Measurements from ENCODE around the gene NUBPL. TPM values are rescaled to one million over a fixed set of nuclear protein-coding genes. Genes with fewer than 3 reads are reported as not detected.
"Not testable (repeated sequence)": the region's sequence is repeated elsewhere in the genome, so short reads cannot be mapped to it uniquely, and the experiment has no call there.

Gene NUBPL
- total RNA-seq, 4 donors from 2014 or later, result 4.6 to 8.8 (median 7.7) TPM

GRCh38 chr14:31887929-31888580 lies 326.9 kb downstream of the NUBPL start:
- TF ChIP-seq, protein P1, sequence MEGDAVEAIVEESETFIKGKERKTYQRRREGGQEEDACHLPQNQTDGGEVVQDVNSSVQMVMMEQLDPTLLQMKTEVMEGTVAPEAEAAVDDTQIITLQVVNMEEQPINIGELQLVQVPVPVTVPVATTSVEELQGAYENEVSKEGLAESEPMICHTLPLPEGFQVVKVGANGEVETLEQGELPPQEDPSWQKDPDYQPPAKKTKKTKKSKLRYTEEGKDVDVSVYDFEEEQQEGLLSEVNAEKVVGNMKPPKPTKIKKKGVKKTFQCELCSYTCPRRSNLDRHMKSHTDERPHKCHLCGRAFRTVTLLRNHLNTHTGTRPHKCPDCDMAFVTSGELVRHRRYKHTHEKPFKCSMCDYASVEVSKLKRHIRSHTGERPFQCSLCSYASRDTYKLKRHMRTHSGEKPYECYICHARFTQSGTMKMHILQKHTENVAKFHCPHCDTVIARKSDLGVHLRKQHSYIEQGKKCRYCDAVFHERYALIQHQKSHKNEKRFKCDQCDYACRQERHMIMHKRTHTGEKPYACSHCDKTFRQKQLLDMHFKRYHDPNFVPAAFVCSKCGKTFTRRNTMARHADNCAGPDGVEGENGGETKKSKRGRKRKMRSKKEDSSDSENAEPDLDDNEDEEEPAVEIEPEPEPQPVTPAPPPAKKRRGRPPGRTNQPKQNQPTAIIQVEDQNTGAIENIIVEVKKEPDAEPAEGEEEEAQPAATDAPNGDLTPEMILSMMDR (IDR thresholded peaks at IDR 0.05), result no peak
- TF ChIP-seq POLR2A (IDR thresholded peaks at IDR 0.05), result no peak
- Histone ChIP-seq H3K36me3 (no peaks in the 10 kb centered on the region), H3K27ac (no peak overlapping the region)

DNA sequence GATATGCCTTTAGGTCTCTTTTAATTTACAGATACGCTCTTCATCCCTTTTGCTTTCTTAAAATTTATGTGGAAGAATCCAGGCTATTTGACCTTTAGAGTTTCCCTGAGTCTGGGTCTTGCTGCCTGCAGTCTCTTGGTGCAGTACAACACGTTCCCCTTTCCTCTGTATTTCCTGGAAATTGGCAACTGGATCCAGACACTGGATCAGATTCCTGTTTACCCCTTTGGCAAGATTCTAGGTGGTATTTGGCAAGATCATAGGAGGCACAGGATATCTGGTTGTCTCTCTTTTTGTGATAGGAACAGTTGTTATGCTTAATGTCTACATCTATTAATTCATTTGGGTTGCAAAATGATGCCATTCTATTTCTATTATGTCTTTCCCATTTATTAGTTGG lies 328.1 kb downstream of the NUBPL start:
- Histone ChIP-seq H3K4me3 (no peak overlapping the region), H3K4me1 (no peaks in the 10 kb centered on the region), H3K27me3 (no peaks in the 10 kb centered on the region), H3K27ac (no peak overlapping the region), H3K9me3 (no peaks in the 10 kb centered on the region), H3K36me3 (no peaks in the 10 kb centered on the region)
- TF ChIP-seq, protein P1 (IDR thresholded peaks at IDR 0.05), result no peak
- TF ChIP-seq POLR2A (IDR thresholded peaks at IDR 0.05), result no peak
- no peak for DNase-seq

More at GRCh38 chr14:31887929-31888580, 326.9 kb downstream of the NUBPL start:
- no peak for DNase-seq
- no peaks in the 10 kb centered on the region for H3K27me3 ChIP-seq
- H3K4me3 ChIP-seq, result no peak overlapping the region
- H3K4me1 ChIP-seq, result no peaks in the 10 kb centered on the region
- H3K9me3 ChIP-seq, result no peaks in the 10 kb centered on the region

DNA sequence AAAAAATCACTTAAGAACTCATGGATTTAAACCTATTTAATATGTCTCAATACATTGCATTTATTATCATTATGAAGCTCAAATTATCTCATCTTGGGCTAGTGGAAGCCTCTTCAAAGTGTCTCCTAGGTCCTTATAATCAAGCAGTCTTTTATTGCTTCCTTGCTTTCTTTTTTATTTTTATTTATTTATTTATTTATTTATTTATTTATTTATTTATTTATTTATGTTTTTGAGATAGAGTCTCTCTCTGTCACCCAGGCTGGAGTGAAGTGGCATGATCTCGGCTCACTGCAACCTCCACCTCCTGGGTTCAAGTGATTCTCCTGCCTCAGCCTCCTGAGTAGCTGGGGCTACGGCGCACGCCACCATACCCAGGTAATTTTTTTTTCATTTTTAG lies 329.0 kb downstream of the NUBPL start:
- H3K27me3 ChIP-seq, H3K4me1 ChIP-seq, H3K36me3 ChIP-seq, H3K4me3 ChIP-seq, H3K9me3 ChIP-seq, DNase-seq, H3K27ac ChIP-seq: not testable (repeated sequence)

DNA sequence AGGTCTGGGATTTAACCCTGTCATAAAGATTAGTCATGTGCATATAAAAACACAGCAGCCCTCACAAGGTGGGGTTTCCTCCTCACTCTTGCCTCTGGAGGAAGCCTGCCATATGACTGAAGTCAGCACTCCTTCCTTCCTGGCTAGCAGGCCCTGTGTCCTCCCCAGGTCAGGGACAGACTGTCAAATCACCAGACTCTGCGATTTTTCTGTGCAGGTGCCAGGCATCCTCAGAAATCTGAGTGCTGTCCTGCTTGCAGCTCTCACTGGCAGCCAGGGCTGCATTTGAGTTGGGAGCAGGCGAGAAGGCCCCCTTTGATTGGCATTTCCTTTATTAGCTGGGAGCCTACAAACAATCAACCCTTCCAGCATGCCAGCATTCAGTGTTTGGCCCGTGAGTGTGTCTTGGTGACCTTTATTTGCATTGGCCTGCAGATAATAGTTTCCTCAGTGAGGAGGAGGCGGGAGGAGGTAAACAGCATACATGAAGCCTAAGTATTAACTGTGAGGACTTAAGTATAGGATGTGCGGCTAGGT lies 332.1 kb downstream of the NUBPL start:
- Histone ChIP-seq H3K27me3 (no peaks in the 10 kb centered on the region), H3K27ac (no peak overlapping the region), H3K4me1 (no peaks in the 10 kb centered on the region), H3K36me3 (no peaks in the 10 kb centered on the region), H3K9me3 (no peaks in the 10 kb centered on the region), H3K4me3 (no peak overlapping the region)
- DNase-seq, result no peak
- TF ChIP-seq, protein P1 (IDR thresholded peaks at IDR 0.05), result no peak
- TF ChIP-seq POLR2A (IDR thresholded peaks at IDR 0.05), result no peak

DNA sequence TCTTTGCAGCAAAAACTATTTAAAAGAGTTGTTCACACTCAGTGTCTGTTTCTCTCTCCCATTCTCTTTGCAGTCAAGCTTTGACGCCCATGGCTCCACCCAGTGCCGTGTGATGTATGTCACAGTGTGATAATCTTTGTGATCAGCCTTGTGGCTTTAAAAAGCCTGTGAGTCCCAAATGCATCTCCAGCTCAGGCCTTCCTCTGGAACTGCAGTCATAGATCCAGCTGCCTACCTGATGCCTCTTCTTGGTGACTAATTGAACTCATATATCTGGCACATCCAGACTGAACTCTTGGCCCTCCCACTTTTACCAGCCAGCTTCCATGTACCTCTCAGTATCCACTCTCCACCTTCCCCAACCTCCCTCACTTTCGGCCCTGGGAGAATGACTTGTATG lies 333.1 kb downstream of the NUBPL start:
- no peak for TF ChIP-seq POLR2A (IDR thresholded peaks at IDR 0.05)
- TF ChIP-seq, protein P1 (IDR thresholded peaks at IDR 0.05), result no peak
- H3K9me3 ChIP-seq, result no peaks in the 10 kb centered on the region

GRCh38 chr14:31895206-31895605 lies 334.0 kb downstream of the NUBPL start:
- DNase-seq, result no peak

More for the DNA sequence above, 333.1 kb downstream of the NUBPL start:
- no peak for DNase-seq
- no peaks in the 10 kb centered on the region for H3K4me1 ChIP-seq
- no peaks in the 10 kb centered on the region for H3K27me3 ChIP-seq
- no peak overlapping the region for H3K27ac ChIP-seq
- H3K4me3 ChIP-seq, result no peak overlapping the region
- no peaks in the 10 kb centered on the region for H3K36me3 ChIP-seq

More at GRCh38 chr14:31895206-31895605, 334.0 kb downstream of the NUBPL start:
- no peak overlapping the region for H3K4me3 ChIP-seq
- H3K4me1 ChIP-seq, result no peaks in the 10 kb centered on the region
- no peaks in the 10 kb centered on the region for H3K27me3 ChIP-seq
- TF ChIP-seq POLR2A (IDR thresholded peaks at IDR 0.05), result no peak
- TF ChIP-seq, protein P1 (IDR thresholded peaks at IDR 0.05), result no peak
- H3K36me3 ChIP-seq, result no peaks in the 10 kb centered on the region
- no peak overlapping the region for H3K27ac ChIP-seq
- no peaks in the 10 kb centered on the region for H3K9me3 ChIP-seq

Measured in Peyer's patch (tissue), 4 donors.